Epithelial cell of prostate (primary cell): ENCODE data around the gene SNX5.

Experiments
- DNase-seq: peaks from one replicate; pipeline ENCODE4 v3.0.0-alpha.2; 2011; ENCODE audit warnings: low read depth, low spot score
- H3K27ac ChIP-seq: fragments of 450-650 bp; 2 replicates; pipeline ENCODE4 v1.5.1; 2017; ENCODE audit warnings: mild to moderate bottlenecking

Gene SNX5

DNA sequence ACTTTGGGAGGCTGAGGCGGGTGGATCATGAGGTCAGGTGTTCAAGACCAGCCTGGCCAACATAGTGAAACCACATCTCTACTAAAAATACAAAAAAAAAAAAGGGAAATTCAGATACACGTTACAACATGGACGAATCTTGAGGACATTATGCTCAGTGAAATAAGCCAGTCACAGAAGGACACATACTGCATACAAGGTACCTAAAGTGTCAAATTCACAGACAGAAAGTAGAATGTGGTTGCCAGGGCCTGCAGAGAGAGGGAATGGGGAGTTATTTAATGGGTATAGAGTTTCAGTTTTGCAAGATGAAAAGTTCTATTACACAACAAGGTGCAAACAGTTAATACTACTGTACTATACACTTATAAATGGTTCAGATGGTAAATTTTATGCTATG is 75.1 kb downstream of the SNX5 start:
- DNase-seq, result no peak
- H3K27ac ChIP-seq, result no peak overlapping the region

GRCh38 chr20:17892189-17892938 is 76.2 kb downstream of the SNX5 start:
- H3K27ac ChIP-seq, result no peak overlapping the region
- no peak for DNase-seq
